ENCODE measurements around the gene SP6.

The SP6 gene

DNA sequence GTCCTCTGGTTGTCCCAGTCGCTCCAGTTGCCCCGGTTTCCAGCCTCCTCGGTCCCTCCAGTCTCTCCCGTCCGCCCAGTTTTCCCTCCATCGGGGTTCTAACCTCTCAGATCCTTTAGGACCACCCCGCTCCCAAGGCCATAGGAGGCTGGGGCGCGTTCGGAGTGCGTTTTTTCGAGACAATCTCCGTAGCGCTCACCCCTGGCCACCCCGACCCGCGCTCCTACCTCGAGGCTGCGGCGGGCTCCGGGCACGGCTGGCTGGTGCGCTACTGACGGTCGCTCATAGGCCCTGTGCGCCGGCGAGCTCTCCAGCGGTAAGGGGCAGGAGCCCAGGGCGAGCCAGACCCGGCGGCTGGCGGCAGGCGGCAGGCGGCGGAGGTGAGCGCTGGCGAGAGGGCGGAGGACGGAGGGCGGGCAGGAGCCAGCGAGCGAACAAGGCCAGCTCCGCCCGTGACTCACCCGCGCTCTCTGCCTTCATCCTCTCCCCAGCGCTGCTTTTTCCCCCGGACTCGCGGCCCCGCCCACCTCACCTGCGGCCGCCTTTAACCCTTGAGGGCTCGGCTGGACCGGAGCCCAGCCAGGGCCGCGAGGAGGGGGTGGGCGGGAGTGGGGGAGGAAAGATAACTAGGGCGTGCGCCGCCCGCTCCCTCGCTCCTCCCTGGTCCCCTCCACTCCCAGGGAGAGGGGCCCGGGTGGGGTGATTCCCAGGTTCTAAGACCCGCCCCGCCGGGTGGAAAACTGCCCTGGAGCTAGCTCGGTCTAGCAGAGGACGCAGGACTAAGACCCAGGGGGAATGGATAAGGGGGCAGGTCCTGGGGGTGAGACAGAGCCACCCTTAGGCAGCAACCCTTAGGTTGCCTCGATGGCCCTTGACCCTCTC, at the start of gene SP6:
TSS of gene SP6 (minus strand) at position 472 of the 882 bp plus-strand sequence. CDS start 2,734 bp downstream, outside the sequence.
- Mint-ChIP-seq H3K36me3 (ENCODE audit: low read depth) (no peaks in the 10 kb centered on the region), H3K4me1 (ENCODE audit: low read depth) (peaks cover 25% of the 10 kb centered on the region), H3K27ac (no peak within 1 kb of the TSS), H3K4me3 (peak within 1 kb of the TSS; percentile 50), H3K9me3 (no peaks in the 10 kb centered on the region), H3K27me3 (ENCODE audit: low read depth) (peaks cover 86% of the 10 kb centered on the region)

DNA sequence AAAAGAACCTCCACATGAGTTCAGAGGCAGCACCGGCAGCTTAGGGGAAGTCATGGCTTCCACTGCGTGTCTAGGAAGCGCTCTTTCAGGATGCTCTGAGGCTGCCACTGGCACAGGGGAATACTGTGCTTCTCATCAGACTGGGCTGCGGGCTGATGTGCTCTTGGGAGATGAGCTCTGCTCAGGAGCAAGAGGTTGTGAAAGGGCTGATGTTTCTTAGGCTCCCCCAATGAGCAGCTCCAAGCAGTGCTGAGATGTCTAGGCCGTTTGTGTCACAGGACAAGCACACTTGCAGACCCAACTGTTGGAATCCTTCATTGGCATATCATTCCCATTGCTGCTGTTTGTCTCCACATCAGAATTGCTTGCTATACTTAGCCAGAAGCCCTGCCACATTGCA, 48.7 kb upstream of the SP6 start:
- Mint-ChIP-seq H3K27ac (no peak overlapping the region), H3K4me1 (ENCODE audit: low read depth) (peaks cover 21% of the 10 kb centered on the region), H3K36me3 (ENCODE audit: low read depth) (peaks cover 19% of the 10 kb centered on the region)

DNA sequence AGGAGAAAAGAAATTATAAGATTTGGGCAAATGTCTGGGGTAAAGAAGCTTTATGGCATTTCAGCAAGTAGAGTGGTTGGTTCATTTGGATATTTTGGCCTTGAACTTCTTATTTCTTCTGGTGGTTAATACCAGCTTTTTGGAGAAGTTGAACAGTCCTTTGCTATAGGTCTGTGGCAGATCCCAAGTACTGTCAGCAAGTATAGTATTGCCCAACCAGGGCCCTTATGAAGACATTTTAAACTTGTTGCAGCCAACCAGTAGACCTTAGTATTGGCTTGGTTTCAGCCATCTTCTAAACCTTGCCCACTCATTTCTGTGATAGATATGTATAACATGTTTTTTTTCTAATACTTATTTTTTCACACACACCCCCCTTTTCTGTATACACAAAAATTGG, 47.3 kb upstream of the SP6 start:
- H3K4me3 Mint-ChIP-seq: no peak overlapping the region
- peaks cover 16% of the 10 kb centered on the region for H3K36me3 Mint-ChIP-seq (ENCODE audit: low read depth)
- H3K27ac Mint-ChIP-seq: no peak overlapping the region
- H3K9me3 Mint-ChIP-seq: no peaks in the 10 kb centered on the region
- no peaks in the 10 kb centered on the region for H3K27me3 Mint-ChIP-seq (ENCODE audit: low read depth)
- H3K4me1 Mint-ChIP-seq (ENCODE audit: low read depth): peaks cover 26% of the 10 kb centered on the region

More for the DNA sequence above, 48.7 kb upstream of the SP6 start:
- Mint-ChIP-seq H3K27me3 (ENCODE audit: low read depth) (no peaks in the 10 kb centered on the region), H3K4me3 (no peak overlapping the region), H3K9me3 (no peaks in the 10 kb centered on the region)

DNA sequence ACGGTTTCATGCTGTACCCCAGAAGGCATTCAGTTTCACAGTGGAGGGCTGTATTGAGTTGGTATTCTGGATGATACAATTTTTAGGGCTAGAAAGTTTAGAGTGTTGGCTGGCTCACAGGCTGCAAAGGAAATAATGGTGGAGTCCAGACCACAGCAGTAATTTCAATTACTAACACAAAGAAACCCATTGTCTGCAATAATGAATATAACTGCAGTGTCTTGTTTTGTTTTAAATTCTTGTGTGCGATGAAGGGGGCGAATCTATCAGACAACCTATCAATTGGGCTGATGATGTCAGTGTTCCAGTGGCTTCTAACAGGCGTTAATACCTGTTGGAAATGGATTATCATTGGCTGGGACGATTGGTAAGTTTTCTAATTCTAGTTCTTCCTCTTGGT, 46.6 kb upstream of the SP6 start:
- peaks cover 24% of the 10 kb centered on the region for H3K4me1 Mint-ChIP-seq (ENCODE audit: low read depth)
- H3K36me3 Mint-ChIP-seq (ENCODE audit: low read depth): peaks cover 13% of the 10 kb centered on the region
- H3K27ac Mint-ChIP-seq: no peak overlapping the region
- peak overlapping the region; percentile 94 for H3K4me3 Mint-ChIP-seq
- H3K9me3 Mint-ChIP-seq: no peaks in the 10 kb centered on the region
- H3K27me3 Mint-ChIP-seq (ENCODE audit: low read depth): no peaks in the 10 kb centered on the region

DNA sequence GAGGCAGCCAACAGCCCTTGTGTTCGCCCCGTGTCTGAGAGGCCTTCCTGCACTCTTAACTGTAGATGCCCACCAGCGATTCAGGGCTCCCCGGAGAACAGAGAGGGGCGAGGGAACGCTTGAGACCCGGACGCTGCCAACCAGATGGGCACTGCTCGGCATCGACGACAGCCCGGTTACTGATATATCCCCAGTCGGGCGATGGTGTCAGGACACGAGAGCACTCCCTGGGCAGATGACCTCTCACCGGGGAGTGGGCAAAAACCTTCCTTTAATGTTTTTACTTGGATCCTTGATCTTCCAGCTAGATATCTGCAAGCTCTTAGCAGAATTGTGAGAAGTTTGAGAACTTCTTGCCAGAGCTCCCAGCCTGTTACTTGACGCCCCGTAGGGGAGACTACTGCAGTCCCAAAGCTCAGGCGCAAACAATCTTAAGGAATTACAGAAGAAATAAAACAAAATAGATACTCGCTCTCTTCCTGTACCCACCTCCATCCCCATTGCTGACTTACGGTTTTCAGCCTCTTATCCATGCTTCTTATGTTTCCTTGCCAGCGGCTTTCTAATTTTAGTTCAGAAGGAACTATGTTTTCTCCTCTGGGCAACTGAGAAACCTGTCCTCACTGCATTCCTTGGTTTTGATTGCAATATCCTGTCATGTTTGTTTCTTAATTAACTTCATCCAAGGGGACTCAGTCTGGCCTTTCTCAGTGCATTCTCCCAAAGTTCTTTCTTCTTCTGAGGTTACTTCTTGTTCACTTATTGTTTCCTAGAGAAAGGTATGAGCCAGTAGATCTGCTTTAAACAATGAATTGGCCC, 45.9 kb upstream of the SP6 start:
- Mint-ChIP-seq H3K36me3 (ENCODE audit: low read depth) (peaks cover 13% of the 10 kb centered on the region), H3K27ac (peak overlapping the region; percentile 96), H3K27me3 (ENCODE audit: low read depth) (no peaks in the 10 kb centered on the region), H3K4me1 (ENCODE audit: low read depth) (peaks cover 24% of the 10 kb centered on the region), H3K4me3 (peak overlapping the region; percentile 94), H3K9me3 (no peaks in the 10 kb centered on the region)

DNA sequence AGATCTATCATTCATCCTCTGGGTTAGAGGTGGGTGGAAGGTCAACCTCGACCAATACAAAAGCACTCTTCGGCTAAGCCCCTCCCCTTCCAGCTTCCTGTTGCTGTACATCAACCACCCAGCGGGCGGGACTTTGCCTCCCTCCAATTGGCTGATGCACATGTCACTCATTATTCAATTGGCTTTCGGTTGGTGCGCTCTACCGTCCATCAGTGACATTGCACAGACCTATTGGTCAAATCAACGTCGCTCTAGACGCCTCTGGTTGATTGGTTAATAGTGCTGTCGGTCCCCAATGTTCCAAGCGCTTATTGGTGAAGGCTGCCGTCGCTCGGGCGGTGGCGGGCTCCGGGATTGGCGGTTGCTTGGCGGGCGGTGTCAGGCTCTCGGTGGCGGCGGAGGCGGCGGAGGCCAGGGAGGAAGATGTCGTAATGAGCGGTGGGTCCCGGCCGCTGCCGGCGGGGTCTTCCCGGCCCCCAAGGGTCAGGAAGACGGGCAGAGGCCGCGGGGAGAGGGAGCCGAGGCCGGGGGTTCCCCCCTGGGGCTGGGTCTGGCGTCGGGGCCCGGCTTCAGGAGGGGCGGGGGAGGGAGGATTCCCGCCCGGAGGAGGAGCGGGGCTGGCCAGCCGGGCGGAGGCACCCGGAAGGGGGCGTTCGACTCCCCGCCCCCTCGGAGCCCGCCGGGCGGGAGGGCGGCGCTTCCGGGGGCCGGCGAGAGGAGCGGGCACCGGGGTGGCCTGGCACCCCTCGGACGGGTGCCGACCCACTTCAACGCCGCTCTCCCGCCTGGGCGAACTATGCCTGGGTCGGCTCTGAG, 45.1 kb upstream of the SP6 start, which contains the start of gene SP2:
TSS of gene SP2 (plus strand) at position 381 of the 816 bp plus-strand sequence. CDS start at position 432, 51 bp downstream.
- Mint-ChIP-seq H3K9me3 (no peaks in the 10 kb centered on the region), H3K4me3 (peak within 1 kb of the TSS; percentile 98), H3K36me3 (ENCODE audit: low read depth) (peaks cover 16% of the 10 kb centered on the region), H3K27ac (peak within 1 kb of the TSS; percentile 99), H3K27me3 (ENCODE audit: low read depth) (no peaks in the 10 kb centered on the region), H3K4me1 (ENCODE audit: low read depth) (peaks cover 32% of the 10 kb centered on the region)

DNA sequence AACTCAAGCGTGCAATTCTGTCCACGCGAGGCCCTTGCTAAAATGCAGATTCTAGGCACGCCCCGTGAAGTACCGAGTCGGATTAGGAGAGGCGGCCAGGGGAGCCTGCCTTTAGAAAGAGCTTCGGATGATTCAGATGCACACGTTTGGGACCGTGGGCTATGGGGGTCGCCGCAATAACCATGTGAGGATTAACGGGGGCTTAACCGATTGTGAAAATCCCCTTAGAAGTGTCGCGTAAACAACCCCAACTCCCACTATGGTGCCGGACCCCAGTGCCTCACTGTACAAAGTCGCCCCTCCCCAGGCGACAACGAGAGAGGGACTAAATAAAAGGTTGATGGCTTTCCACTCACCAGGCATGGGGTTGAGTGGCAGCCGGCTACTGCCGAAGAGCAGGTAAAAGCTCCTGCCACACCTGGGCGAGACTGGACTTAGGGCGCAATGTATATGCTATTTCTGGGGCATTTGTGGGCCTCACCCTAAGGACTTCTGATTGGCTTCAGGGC, 44.4 kb upstream of the SP6 start:
- H3K9me3 Mint-ChIP-seq: no peaks in the 10 kb centered on the region
- peak overlapping the region; percentile 98 for H3K4me3 Mint-ChIP-seq
- peaks cover 16% of the 10 kb centered on the region for H3K36me3 Mint-ChIP-seq (ENCODE audit: low read depth)
- H3K27ac Mint-ChIP-seq: peak overlapping the region; percentile 99
- peaks cover 32% of the 10 kb centered on the region for H3K4me1 Mint-ChIP-seq (ENCODE audit: low read depth)
- no peaks in the 10 kb centered on the region for H3K27me3 Mint-ChIP-seq (ENCODE audit: low read depth)

DNA sequence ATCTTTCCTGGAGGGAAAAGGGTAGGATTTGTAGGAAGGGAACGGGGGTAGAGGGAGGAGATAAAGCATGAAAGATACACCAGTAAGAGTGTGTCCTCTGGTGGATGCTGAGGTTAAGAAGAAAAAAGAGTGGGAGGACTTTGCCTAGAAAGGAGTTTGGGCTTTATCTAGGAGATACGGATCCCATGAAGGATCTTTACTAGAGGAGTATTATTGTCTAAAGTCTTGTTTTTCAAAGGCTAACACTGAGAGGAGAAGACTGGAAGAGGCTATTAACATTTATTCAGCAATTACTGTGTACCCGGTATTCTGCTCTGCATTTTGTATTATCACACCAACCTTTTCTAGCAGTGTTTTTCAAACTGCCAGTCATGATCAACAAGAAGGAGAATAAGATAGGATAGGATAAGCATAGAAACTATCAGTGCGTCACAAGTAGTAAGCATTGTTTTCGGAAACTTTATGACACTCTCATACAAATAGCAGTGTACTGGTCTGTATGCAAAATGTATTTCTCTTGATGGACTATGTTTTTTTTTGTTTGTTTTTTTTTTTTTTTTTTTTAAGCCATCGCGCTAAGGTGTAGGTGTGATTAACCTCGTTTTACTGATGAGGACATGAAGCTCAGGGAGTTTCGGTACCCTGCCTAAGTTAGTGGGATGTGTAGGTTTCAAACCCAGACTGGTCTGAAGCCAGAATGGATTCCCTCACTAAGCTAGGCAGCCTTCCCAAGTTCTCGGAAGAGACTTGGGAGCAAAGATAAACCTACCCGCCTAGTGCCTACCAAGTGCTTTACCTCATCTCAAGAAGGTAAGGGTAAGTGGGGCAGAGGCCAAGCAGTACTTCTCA, 43.8 kb upstream of the SP6 start:
- peak overlapping the region; percentile 99 for H3K27ac Mint-ChIP-seq
- H3K4me3 Mint-ChIP-seq: peak overlapping the region; percentile 98
- no peaks in the 10 kb centered on the region for H3K27me3 Mint-ChIP-seq (ENCODE audit: low read depth)
- H3K36me3 Mint-ChIP-seq (ENCODE audit: low read depth): peaks cover 16% of the 10 kb centered on the region
- H3K9me3 Mint-ChIP-seq: no peaks in the 10 kb centered on the region
- H3K4me1 Mint-ChIP-seq (ENCODE audit: low read depth): peaks cover 34% of the 10 kb centered on the region

DNA sequence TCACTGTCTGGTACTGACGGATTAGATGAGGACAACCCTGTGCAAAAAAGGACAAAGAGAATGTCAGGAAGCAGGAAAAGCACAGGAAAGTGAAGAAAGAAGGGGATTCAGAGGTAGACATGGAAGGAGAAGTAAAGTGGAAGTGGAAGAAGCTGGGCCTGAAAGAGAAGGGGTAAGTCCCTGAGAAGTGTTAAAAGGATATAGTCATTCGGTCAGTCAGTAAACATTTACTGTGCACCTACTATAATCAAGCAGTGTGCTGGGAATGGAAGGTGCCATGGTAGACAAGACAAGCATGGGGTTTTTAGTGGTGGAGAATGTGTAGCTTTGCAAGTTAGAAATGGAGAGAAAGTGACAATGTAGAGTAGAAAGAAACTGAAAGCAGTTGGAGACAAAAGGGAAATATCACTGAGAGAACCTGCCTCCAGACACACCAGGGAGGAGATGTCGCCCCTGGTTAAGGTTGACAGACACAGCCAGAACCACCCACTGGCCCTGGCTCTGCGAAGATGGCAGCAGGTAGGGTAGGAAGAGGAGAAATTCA, 40.7 kb upstream of the SP6 start:
- Mint-ChIP-seq H3K27me3 (ENCODE audit: low read depth) (no peaks in the 10 kb centered on the region), H3K4me3 (peak overlapping the region; percentile 49), H3K4me1 (ENCODE audit: low read depth) (peaks cover 15% of the 10 kb centered on the region), H3K27ac (peak overlapping the region; percentile 67), H3K9me3 (no peaks in the 10 kb centered on the region), H3K36me3 (ENCODE audit: low read depth) (peaks cover 4% of the 10 kb centered on the region)

DNA sequence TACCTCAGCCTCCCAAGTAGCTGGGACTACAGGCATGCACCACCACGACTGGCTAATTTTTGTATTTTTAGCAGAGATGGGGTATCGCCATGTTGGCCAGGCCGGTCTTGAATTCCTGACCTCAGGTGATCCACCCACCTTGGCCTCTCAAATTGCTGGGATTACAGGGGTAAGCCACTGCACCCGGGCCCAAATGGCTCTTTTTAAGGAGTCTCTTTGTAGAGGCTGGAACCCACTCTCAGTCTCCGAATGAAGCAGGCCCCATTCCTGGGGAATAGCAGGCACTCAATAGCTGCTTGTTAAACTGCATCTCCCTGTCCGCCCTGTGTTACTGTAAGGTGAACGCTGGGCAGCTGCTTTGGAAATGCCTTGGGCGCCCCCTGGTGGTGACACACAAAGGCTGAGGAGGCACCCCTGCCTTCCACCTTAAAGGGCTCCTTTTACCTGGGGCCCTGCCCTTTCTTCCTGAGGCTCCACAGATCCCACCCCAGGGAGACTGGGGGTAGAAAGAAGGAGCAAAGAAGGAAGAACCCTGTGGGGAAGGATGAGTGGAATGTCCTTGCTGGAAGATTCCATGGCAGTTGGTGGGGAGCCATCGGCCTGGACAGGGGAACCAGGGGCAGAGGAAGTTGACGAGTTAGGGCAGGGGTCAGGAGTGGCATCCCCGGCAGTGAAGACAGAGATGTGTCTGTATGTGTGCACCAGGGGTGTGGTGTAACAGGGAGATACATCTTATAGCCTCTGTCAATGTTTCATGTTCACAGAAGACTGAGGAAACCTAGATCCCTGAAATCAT, 39.0 kb upstream of the SP6 start:
- peaks cover 15% of the 10 kb centered on the region for H3K4me1 Mint-ChIP-seq (ENCODE audit: low read depth)
- no peaks in the 10 kb centered on the region for H3K9me3 Mint-ChIP-seq
- no peaks in the 10 kb centered on the region for H3K27me3 Mint-ChIP-seq (ENCODE audit: low read depth)
- peaks cover 3% of the 10 kb centered on the region for H3K36me3 Mint-ChIP-seq (ENCODE audit: low read depth)
- H3K27ac Mint-ChIP-seq: no peak overlapping the region
- H3K4me3 Mint-ChIP-seq: no peak overlapping the region

DNA sequence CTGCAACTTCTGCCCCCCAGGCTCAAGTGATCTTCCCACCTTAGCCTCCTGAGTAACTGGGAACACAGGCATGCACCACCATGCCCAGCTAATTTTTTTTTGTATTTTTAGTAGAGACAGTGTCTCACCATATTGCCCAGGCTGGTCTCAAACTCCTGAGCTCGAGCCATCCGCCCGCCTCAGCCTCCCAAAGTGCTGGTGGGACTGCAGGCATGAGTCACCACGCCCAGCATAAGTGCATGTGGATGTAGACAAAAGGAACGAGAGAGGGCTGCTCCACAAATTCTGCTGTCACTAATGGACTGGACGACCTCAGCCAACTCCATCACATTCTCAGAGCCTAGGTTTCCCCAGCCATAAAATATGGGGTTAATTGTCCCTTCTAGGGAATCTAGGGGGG, 37.3 kb upstream of the SP6 start:
- Mint-ChIP-seq H3K36me3 (ENCODE audit: low read depth) (peaks cover 3% of the 10 kb centered on the region), H3K27me3 (ENCODE audit: low read depth) (no peaks in the 10 kb centered on the region), H3K4me3 (no peak overlapping the region), H3K4me1 (ENCODE audit: low read depth) (peaks cover 13% of the 10 kb centered on the region), H3K9me3 (no peaks in the 10 kb centered on the region), H3K27ac (no peak overlapping the region)

DNA sequence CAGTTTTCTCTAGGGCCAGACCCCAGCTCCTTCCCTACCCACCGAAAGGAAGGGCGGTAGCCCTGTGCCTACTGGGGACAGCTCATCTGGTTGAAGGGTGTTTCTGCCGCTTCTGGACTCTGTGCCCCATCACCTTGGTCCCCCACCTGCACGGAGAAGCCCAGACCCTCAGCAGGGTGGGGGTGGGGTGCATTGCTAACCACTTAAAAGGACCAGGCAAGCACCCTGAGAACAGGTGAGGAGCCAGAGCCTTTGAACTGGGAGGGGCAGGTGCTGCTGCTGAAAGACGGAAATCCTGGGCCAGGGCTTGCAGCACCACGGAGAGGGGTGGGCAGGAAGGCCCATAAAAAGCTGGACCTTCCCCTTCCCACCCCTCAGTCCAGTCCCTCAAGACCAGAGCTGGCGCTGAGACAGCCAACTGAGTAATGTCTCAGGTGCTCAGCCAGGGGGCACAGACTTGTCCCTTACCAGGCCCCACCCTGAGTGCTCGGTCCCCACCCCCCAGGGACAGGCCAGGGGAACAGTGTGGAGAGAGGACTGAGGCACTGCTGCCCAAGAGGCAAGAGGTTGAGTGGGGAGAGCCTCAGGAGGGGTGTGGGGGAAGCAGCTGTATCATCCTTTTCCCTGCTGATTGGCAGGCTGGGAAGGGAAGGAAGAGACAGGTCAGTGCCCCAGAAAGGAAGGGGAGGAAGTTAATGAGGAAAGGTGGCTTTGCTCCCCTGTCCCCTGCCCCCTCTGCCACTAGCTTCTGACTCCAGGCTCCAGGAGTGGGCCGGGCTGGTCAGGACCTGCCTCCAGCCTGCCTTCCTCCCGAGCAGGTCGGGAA, 34.2 kb upstream of the SP6 start:
- Mint-ChIP-seq H3K36me3 (ENCODE audit: low read depth) (no peaks in the 10 kb centered on the region), H3K4me1 (ENCODE audit: low read depth) (peaks cover 13% of the 10 kb centered on the region), H3K27me3 (ENCODE audit: low read depth) (peaks cover 8% of the 10 kb centered on the region), H3K9me3 (no peaks in the 10 kb centered on the region), H3K27ac (no peak overlapping the region), H3K4me3 (no peak overlapping the region)
